ENCODE measurements around the gene FOSL2.

- TF ChIP-seq CTCF (IDR thresholded peaks at IDR 0.05) (no peak), POLR2A (IDR thresholded peaks at IDR 0.05) (no peak)
Observed at GRCh38 chr2:28407976-28408690, 15.5 kb downstream of the FOSL2 start.

Measured in vagina (tissue), 2 donors.